Left lung (tissue), 10 donors: ENCODE measurements around the gene FCHO2. TPM values are rescaled to one million over a fixed set of nuclear protein-coding genes. Genes with fewer than 3 reads are reported as not detected.

Experiments used
- ATAC-seq: fragments of 200-7000 bp; cut with Tn5 transposase; one replicate; pipeline ENCODE4 v1.9.1; 2020; ENCODE audit warnings: moderate library complexity
- DNase-seq, 4 donors: peaks; one replicate each; pipeline ENCODE4 v3.0.0-alpha.2; 2013 to 2020
- H3K27ac ChIP-seq, 2 donors: fragments of 200-600 bp; sonication (generic) in 1 of 2; one replicate each; pipeline versions ENCODE4 v1.5.0 to v1.8.0; 2020 to 2021
- H3K27me3 ChIP-seq, 2 donors: fragments of 200-600 bp; sonication (generic) in 1 of 2; one replicate each; pipeline versions ENCODE4 v1.5.0 to v1.8.0; 2020 to 2021
- H3K36me3 ChIP-seq, 2 donors: fragments of 200-600 bp; sonication (generic) in 1 of 2; one replicate each; pipeline versions ENCODE4 v1.5.0 to v1.8.0; 2020 to 2021
- H3K4me1 ChIP-seq, 2 donors: fragments of 200-600 bp; one replicate each; pipeline ENCODE4 v1.8.0; 2021
- H3K4me3 ChIP-seq, 2 donors: fragments of 200-600 bp; sonication (generic) in 1 of 2; one replicate each; pipeline versions ENCODE4 v1.5.0 to v1.8.0; 2020 to 2021; ENCODE audit warnings: mild to moderate bottlenecking in 1 of 2
- H3K9me3 ChIP-seq, 2 donors: fragments of 200-600 bp; sonication (generic) in 1 of 2; one replicate each; pipeline versions ENCODE4 v1.5.0 to v1.8.0; 2020 to 2021
- CTCF ChIP-seq, 2 donors: fragments of 200-600 bp; sonication (generic) in 1 of 2; IDR thresholded peaks; one replicate each; pipeline versions ENCODE4 v1.5.0 to v1.8.0; 2021; ENCODE audit warnings: antibody characterized with exemption in 2 of 2
- intact Hi-C, 2 donors: fragments of 100-400 bp; cut with DNase I; formaldehyde crosslinking; loops; one replicate each; pipeline versions ENCODE4 v1.11.2 to v1.14.2; 2022
- polyA plus RNA-seq, 6 donors: library from polyadenylated mRNA; unstranded; fragments of 120-200 nt; gene quantifications; one replicate each; pipeline ENCODE4 v1.2.1, GENCODE V29; 2013; ENCODE audit not compliant: insufficient read length in 6 of 6
- total RNA-seq, 2 donors: library from RNA; stranded (reverse); fragmentation: NEBNext Ultra II Directional; extraction: Animal tissue kit (Norgen Biotek cat#: 25700); gene quantifications; one replicate each; pipeline ENCODE4 v1.2.1, GENCODE V29; 2021
- donor health status: DM: no; HTN: yes; CAD: no.
- donor health status: DM: no; HTN: no; CAD: no.

FCHO2 gene
- total and polyA plus RNA-seq, 8 donors, result 25.7 to 71.1 (median 30.5) TPM

GRCh38 chr5:73135429-73136054 lies 179.7 kb downstream of the FCHO2 start:
- DNase-seq (no peak), ATAC-seq (no peak)
- Histone ChIP-seq H3K4me1 (no peaks in the 10 kb centered on the region), H3K9me3 (no peaks in the 10 kb centered on the region), H3K36me3 (no peaks in the 10 kb centered on the region), H3K4me3 (no peak overlapping the region), H3K27ac (no peak overlapping the region), H3K27me3 (peaks cover 0 to 44% of the 10 kb centered on the region in 2 donors)
- intact Hi-C loops, result no loop called here
- no peak for TF ChIP-seq CTCF (IDR thresholded peaks at IDR 0.05)

GRCh38 chr5:73136055-73136562 lies 180.3 kb downstream of the FCHO2 start:
- no peaks in the 10 kb centered on the region for H3K36me3 ChIP-seq
- intact Hi-C loops, result no loop called here
- no peaks in the 10 kb centered on the region for H3K9me3 ChIP-seq
- no peak for TF ChIP-seq CTCF (IDR thresholded peaks at IDR 0.05)
- H3K27me3 ChIP-seq, result peaks cover 0 to 44% of the 10 kb centered on the region in 2 donors
- DNase-seq, result no peak
- H3K27ac ChIP-seq, result no peak overlapping the region
- no peaks in the 10 kb centered on the region for H3K4me1 ChIP-seq
- ATAC-seq, result no peak
- no peak overlapping the region for H3K4me3 ChIP-seq

- DNase-seq, result no peak
- intact Hi-C loops, result no loop called here
- Histone ChIP-seq H3K36me3 (no peaks in the 10 kb centered on the region), H3K27me3 (peaks cover 0 to 49% of the 10 kb centered on the region in 2 donors), H3K27ac (no peak overlapping the region), H3K4me3 (no peak overlapping the region), H3K4me1 (no peaks in the 10 kb centered on the region), H3K9me3 (no peaks in the 10 kb centered on the region)
- TF ChIP-seq CTCF (IDR thresholded peaks at IDR 0.05), result no peak
- no peak for ATAC-seq
Observed at GRCh38 chr5:73137563-73138530, 182.0 kb downstream of the FCHO2 start.

GRCh38 chr5:73139485-73139884 lies 183.6 kb downstream of the FCHO2 start:
- intact Hi-C loops, result no loop called here
- no peaks in the 10 kb centered on the region for H3K36me3 ChIP-seq
- H3K4me3 ChIP-seq, result no peak overlapping the region
- H3K4me1 ChIP-seq, result no peaks in the 10 kb centered on the region
- no peaks in the 10 kb centered on the region for H3K9me3 ChIP-seq
- no peak overlapping the region for H3K27ac ChIP-seq
- TF ChIP-seq CTCF (IDR thresholded peaks at IDR 0.05), result no peak
- H3K27me3 ChIP-seq, result peaks cover 0 to 49% of the 10 kb centered on the region in 2 donors
- ATAC-seq, result no peak
- DNase-seq, result no peak

Other genes starting within 250 kb of the FCHO2 start
- 100 to 1,000 TPM in 1 of 2 donors, 10 to 100 TPM in 1; 98.5 to 112 TPM for gene TNPO1, start 139.4 kb upstream of the FCHO2 start, total RNA-seq
- 10 to 100 TPM; 77.3 to 93.8 (median 83.0) TPM for gene TNPO1, start 139.4 kb upstream of the FCHO2 start, polyA plus RNA-seq
- under 1 TPM; 0.32 to 0.37 TPM for gene TMEM171, start 164.5 kb downstream of the FCHO2 start, total RNA-seq
- under 1 TPM in 2 of 6 donors, not detected in 4; 0.10 to 0.15 TPM for gene TMEM171, start 164.5 kb downstream of the FCHO2 start, polyA plus RNA-seq
- not detected for gene TMEM174, start 217.2 kb downstream of the FCHO2 start, total RNA-seq
- gene TMEM174, start 217.2 kb downstream of the FCHO2 start, polyA plus RNA-seq, result under 1 TPM in 3 of 6 donors, not detected in 3; 0.13 to 0.30 (median 0.13) TPM